Progenitor cell of endocrine pancreas (in vitro differentiated cells): ENCODE results near the gene APOBEC2. TPM values are rescaled to one million over a fixed set of nuclear protein-coding genes. Genes with fewer than 3 reads are reported as not detected.

ENCODE experiments used
- DNase-seq: peaks from one replicate; pipeline ENCODE4 v3.0.0; 2021; ENCODE audit warnings: low spot score; ENCODE audit not compliant: unreplicated experiment
- H3K27ac Mint-ChIP-seq: 2 replicates; pipeline ENCODE4 v1.8.0; 2021; ENCODE audit warnings: mild to moderate bottlenecking, moderate library complexity, mixed read lengths
- H3K27me3 Mint-ChIP-seq: 2 replicates; pipeline ENCODE4 v1.8.0; 2021; ENCODE audit warnings: mixed read lengths
- H3K36me3 Mint-ChIP-seq: 2 replicates; pipeline ENCODE4 v1.8.0; 2022; ENCODE audit warnings: mixed read lengths; ENCODE audit not compliant: insufficient read depth
- H3K4me1 Mint-ChIP-seq: 2 replicates; pipeline ENCODE4 v1.8.0; 2021; ENCODE audit warnings: low read depth, mixed read lengths
- H3K4me3 Mint-ChIP-seq: 2 replicates; pipeline ENCODE4 v1.8.0; 2021; ENCODE audit warnings: low read depth, mild to moderate bottlenecking, moderate library complexity, mixed read lengths
- H3K9me3 Mint-ChIP-seq: 2 replicates; pipeline ENCODE4 v1.8.0; 2021; ENCODE audit warnings: low read depth, mixed read lengths
- total RNA-seq: library from RNA; stranded (reverse); gene quantifications from 2 replicates; pipeline ENCODE4 v1.2.1, GENCODE V29; 2021
- TF ChIP-seq, protein P1 (sequence below): fragments of 200-600 bp; sonication (generic); IDR thresholded peaks from one replicate; pipeline ENCODE4 v1.5.0; 2021; ENCODE audit warnings: antibody characterized with exemption, mild to moderate bottlenecking; ENCODE audit not compliant: unreplicated experiment

The APOBEC2 gene
- total RNA-seq, 1 donor from 2014 or later = 1.2 TPM

DNA sequence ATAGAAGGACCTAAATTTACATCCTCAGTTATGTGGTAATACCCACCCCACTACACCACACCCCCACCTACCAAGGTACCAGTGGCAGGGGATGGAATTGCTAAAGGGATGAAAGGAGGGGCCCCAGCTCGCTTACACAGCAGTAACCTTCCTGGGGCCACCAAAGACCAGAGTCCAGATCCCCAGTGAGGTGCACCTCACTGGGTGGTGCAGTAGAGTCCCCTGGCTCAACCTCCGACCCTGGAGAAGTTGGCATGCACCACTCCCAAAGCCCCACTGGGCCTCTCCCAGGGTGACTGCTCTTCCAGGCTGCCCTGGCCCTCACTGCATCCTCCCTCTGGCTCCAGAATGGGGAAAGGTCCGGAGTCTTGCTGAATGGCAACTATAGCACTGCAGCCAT lies 14.8 kb upstream of the APOBEC2 start:
- Mint-ChIP-seq H3K27me3 (no peaks in the 10 kb centered on the region), H3K9me3 (no peaks in the 10 kb centered on the region), H3K4me1 (peaks cover 32% of the 10 kb centered on the region), H3K36me3 (no peaks in the 10 kb centered on the region), H3K4me3 (no peak overlapping the region), H3K27ac (no peak overlapping the region)
- TF ChIP-seq, protein P1, sequence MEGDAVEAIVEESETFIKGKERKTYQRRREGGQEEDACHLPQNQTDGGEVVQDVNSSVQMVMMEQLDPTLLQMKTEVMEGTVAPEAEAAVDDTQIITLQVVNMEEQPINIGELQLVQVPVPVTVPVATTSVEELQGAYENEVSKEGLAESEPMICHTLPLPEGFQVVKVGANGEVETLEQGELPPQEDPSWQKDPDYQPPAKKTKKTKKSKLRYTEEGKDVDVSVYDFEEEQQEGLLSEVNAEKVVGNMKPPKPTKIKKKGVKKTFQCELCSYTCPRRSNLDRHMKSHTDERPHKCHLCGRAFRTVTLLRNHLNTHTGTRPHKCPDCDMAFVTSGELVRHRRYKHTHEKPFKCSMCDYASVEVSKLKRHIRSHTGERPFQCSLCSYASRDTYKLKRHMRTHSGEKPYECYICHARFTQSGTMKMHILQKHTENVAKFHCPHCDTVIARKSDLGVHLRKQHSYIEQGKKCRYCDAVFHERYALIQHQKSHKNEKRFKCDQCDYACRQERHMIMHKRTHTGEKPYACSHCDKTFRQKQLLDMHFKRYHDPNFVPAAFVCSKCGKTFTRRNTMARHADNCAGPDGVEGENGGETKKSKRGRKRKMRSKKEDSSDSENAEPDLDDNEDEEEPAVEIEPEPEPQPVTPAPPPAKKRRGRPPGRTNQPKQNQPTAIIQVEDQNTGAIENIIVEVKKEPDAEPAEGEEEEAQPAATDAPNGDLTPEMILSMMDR = no peak
- no peak for DNase-seq

DNA sequence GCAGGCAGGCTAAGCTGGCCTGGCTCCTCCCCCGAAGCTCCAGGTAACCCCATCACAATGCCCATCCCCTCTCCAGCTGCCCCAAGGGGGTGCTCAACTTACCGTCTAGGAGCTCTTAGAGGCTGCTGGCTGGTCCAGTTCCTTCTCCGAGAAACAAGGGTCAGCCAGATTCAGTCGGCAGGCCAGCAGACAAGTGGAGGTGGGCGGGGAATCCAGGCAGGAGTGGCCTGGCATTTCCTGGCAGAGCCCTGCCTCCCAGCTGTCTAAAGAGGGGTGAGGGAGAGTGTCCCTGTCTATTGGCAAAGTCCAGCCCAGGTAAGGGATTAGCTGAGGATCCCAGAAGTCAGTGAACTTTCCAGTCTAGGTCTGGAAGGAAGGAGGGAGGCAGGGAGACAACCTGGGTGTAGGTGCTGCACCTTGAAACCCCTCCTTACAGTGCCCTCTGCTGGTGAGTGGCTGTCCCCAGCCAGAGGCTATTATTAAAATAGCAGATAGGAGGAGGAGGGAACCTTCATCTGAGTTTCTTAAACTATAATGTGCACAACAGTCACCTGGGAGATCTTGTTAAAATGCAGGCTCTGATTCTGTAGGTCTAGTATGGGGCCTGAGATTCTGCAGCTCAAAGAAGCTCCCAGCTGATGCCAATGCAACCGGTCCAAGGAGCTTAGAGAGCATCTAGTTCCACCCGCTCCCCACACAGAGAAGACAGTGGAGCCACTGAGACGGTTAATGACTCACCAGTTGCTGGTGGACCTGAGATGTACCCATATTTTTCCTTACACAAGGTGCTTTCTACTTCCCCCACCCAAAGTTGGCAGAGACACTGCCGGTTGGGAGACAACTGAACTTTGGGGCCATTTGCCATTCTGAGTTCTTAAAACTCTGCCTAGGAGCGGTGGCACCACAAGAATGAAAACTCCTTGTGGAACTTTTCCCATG lies 13.7 kb upstream of the APOBEC2 start, which contains the start of gene UNC5CL:
UNC5CL (minus strand) TSS at position 162 of the 939 bp plus-strand sequence. CDS start 4,147 bp downstream, outside the sequence.
- H3K27ac Mint-ChIP-seq = peak within 1 kb of the TSS; percentile 97

DNA sequence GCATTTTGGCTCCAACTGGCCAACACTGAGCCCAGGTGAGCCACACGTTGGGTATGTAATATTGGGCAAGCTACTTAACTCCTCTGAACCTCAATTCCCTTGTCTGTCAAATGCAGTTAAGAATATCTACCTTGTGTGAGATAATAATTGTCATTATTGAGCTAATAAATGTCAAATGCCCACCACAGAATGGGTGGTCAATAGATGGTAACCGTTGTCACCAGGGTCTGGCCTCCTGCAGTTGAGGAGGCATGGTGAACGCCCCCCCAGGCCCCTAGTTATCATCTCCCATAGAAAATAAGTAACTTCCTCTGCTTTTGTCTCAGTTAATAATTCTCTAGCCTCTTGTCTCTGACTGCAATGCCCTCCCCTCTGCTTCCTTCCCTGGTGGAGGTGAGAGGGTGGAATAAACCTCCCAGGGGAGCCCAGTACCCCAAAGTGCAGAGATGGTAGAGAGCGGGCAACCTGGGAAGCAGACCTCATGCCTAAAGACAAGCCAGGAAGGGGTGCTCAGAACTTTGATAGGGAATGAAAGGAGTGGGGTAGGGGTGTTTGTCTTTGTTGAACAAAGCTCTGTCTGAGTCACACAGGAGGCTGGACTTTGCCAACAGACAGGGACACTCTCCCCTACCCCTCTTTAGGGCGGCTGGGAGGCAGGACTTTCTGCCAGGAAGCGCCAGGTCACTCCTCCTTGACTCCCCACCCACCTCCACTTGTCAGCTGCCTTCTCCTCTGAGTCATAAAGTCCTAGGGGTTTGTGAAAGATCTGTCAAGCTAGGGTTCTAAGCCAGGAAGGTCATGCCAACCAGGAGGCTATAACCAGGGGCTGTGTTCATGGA lies 12.7 kb upstream of the APOBEC2 start:
- Mint-ChIP-seq H3K36me3 (no peaks in the 10 kb centered on the region), H3K4me1 (peaks cover 35% of the 10 kb centered on the region), H3K27me3 (no peaks in the 10 kb centered on the region), H3K9me3 (no peaks in the 10 kb centered on the region), H3K4me3 (peak overlapping the region; percentile 47), H3K27ac (peak overlapping the region; percentile 97)
- TF ChIP-seq, protein P1 = no peak
- no peak for DNase-seq

More for the DNA sequence above, 13.7 kb upstream of the APOBEC2 start, which contains the start of gene UNC5CL:
- DNase-seq = no peak
- Mint-ChIP-seq H3K27me3 (no peaks in the 10 kb centered on the region), H3K4me1 (peaks cover 32% of the 10 kb centered on the region), H3K9me3 (no peaks in the 10 kb centered on the region), H3K36me3 (no peaks in the 10 kb centered on the region), H3K4me3 (no peak within 1 kb of the TSS)
- TF ChIP-seq, protein P1 = peak; percentile 64

DNA sequence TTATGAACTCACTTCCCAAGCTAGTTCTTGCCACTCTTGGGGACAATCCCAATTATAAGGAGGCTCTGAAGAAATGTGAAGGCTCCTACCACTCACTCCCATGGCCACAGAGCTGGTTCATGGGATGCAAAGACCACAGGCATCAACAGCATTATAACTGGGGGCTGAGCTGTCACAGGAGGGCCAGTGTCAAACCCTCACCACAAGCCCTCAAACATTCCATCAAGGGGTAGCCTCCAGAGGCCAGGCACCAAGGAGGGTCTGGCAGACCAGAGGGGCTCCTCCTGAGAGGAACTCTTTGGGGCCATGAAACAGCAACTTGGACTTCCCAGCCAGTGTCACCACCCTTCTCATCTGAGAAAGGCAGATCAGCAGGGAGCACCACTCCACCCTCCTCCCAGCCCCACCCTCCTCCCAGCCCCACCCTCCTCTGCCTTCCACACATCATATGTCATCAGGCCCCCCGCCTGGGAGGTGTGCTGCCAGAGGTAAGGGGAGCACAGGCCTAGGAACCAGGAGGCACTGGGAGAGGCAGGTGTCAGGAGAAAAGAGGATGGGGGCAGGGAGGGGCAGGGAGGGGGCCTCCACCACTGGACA lies 12.0 kb upstream of the APOBEC2 start:
- Mint-ChIP-seq H3K4me1 (peaks cover 42% of the 10 kb centered on the region), H3K9me3 (no peaks in the 10 kb centered on the region), H3K36me3 (no peaks in the 10 kb centered on the region), H3K27me3 (no peaks in the 10 kb centered on the region), H3K27ac (peak overlapping the region; percentile 97), H3K4me3 (no peak overlapping the region)
- DNase-seq = no peak
- TF ChIP-seq, protein P1 = no peak
